HepG2 (cell line): ENCODE results near the gene FAM163A. TPM values are rescaled to one million over a fixed set of nuclear protein-coding genes. Genes with fewer than 3 reads are reported as not detected.

Source experiments
- ATAC-seq: fragments of 200-7000 bp; cut with Tn5 transposase; 3 replicates; pipeline ENCODE4 v1.9.1; 2020; ENCODE audit warnings: mild to moderate bottlenecking, moderate library complexity
- BruUV-seq: library from RNA; stranded (reverse); fragments of 400-500 nt; replicated peaks from 2 replicates; lab custom pipeline; 2021; lab: Mats Ljungman, UMichigan
- CTCF ChIA-PET: fragments of 300-600 bp; formaldehyde crosslinking; extraction: SDS; loops from one replicate; lab custom pipeline; 2021; ENCODE audit warnings: low total read pairs, inconsistent platforms, low intra/inter-chr PET ratio; lab: Yijun Ruan, JAX
- POLR2A ChIA-PET: fragments of 350-600 bp; sonication (Branson Sonifier 250); formaldehyde crosslinking; loops from one replicate; lab custom pipeline; 2020; ENCODE audit warnings: antibody characterized with exemption, inconsistent platforms; lab: Yijun Ruan, JAX
- DNase-seq: peaks from one replicate; pipeline ENCODE4 v3.0.0-alpha.2; 2015; ENCODE audit warnings: low spot score
- FAIRE-seq: peaks from 3 replicates; lab custom pipeline; 2011; peaks lifted over from hg19 to GRCh38; lab: Jason Lieb, UNC
- H2AFZ ChIP-seq: one replicate; pipeline ENCODE4 v1.6.1; 2011; ENCODE audit warnings: low read length, inconsistent platforms
- H3K27ac ChIP-seq: fragments of 300-600 bp; 3 replicates; pipeline ENCODE4 v1.8.0; 2011; ENCODE audit warnings: mixed run types, mild to moderate bottlenecking, mixed read lengths, low read length, inconsistent platforms; ENCODE audit not compliant: insufficient read depth; ENCODE audit errors: extremely low read length
- H3K27me3 ChIP-seq, 2 experiments: fragments of 200-600 bp in 1 of 2; 2 replicates in 1 of 2; 3 replicates in 1 of 2; pipeline versions ENCODE4 v1.6.0 to v1.8.0; 2011; ENCODE audit warnings: low read length in 2 of 2, mild to moderate bottlenecking in 2 of 2, moderate library complexity in 2 of 2, inconsistent platforms in 1 of 2; ENCODE audit not compliant: insufficient read depth in 2 of 2, control insufficient read depth in 1 of 2
- H3K36me3 ChIP-seq, 2 experiments: fragments of 200-600 bp in 1 of 2; replicated peaks in 1 of 2; 2 replicates in 1 of 2; 3 replicates in 1 of 2; pipeline versions ENCODE4 v1.5.1 to v1.8.0; 2011; ENCODE audit warnings: low read length in 2 of 2, inconsistent platforms in 1 of 2; ENCODE audit not compliant: insufficient read depth in 2 of 2, control insufficient read depth in 1 of 2
- H3K4me1 ChIP-seq: 2 replicates; pipeline ENCODE4 v1.5.1; 2012; ENCODE audit warnings: low read length, inconsistent platforms; ENCODE audit not compliant: insufficient read depth
- H3K4me2 ChIP-seq: 2 replicates; pipeline ENCODE4 v1.6.0; 2011; ENCODE audit warnings: low read depth, low read length, inconsistent platforms
- H3K4me3 ChIP-seq, 3 experiments: fragments of 200-600 bp in 1 of 3; sonication (generic), shearing (Covaris generic) in 1 of 3; replicated peaks in 1 of 3; 2 replicates each; pipeline ENCODE4 v1.5.1; 2011 to 2016; ENCODE audit warnings: low read length in 3 of 3, inconsistent platforms in 2 of 3, low read depth in 2 of 3, mild to moderate bottlenecking in 2 of 3, control low read depth in 1 of 3, mixed read lengths in 1 of 3; ENCODE audit not compliant: insufficient read depth in 1 of 3
- H3K79me2 ChIP-seq: one replicate; pipeline ENCODE4 v1.6.1; 2011; ENCODE audit warnings: low read length, inconsistent platforms; ENCODE audit not compliant: insufficient read depth
- H3K9ac ChIP-seq: 2 replicates; pipeline ENCODE4 v1.6.0; 2011; ENCODE audit warnings: mild to moderate bottlenecking, low read depth, low read length, inconsistent platforms; ENCODE audit not compliant: insufficient read depth
- H3K9me3 ChIP-seq: 2 replicates; pipeline ENCODE4 v1.5.1; 2012; ENCODE audit warnings: mild to moderate bottlenecking, low read length
- H4K20me1 ChIP-seq: 2 replicates; pipeline ENCODE4 v1.6.0; 2011; ENCODE audit warnings: inconsistent platforms, mild to moderate bottlenecking, low read length, moderate library complexity; ENCODE audit not compliant: insufficient read depth
- FOXK2 ChIP-seq: fragments of 450-650 bp; IDR thresholded peaks from 2 replicates; pipeline ENCODE4 v1.6.1; 2016
- FOXM1 ChIP-seq: sonication (generic); formaldehyde crosslinking; IDR thresholded peaks from 2 replicates; pipeline ENCODE4 v1.5.0; 2020; ENCODE audit warnings: missing genetic modification reagents
- NFATC3 ChIP-seq: sonication (generic); formaldehyde crosslinking; IDR thresholded peaks from 2 replicates; pipeline ENCODE4 v1.5.1; 2020; ENCODE audit warnings: mild to moderate bottlenecking, missing genetic modification reagents
- PHF20 ChIP-seq: sonication (generic); formaldehyde crosslinking; IDR thresholded peaks from 2 replicates; pipeline ENCODE4 v1.5.0; 2020; ENCODE audit warnings: mild to moderate bottlenecking, missing genetic modification reagents
- SP140L ChIP-seq: sonication (generic); formaldehyde crosslinking; IDR thresholded peaks from 2 replicates; pipeline ENCODE4 v1.4.0; 2020; ENCODE audit warnings: missing genetic modification reagents, borderline replicate concordance
- ZHX2 ChIP-seq, 2 experiments: sonication (generic) in 1 of 2; formaldehyde crosslinking in 1 of 2; IDR thresholded peaks; 2 replicates each; pipeline versions ENCODE4 v1.6.1 to v1.9.0; 2014 to 2022; ENCODE audit warnings: antibody characterized with exemption in 1 of 2, borderline replicate concordance in 1 of 2, inconsistent platforms in 1 of 2, low read depth in 1 of 2, missing genetic modification reagents in 1 of 2
- ZNF138 ChIP-seq: sonication (generic); formaldehyde crosslinking; IDR thresholded peaks from 2 replicates; pipeline ENCODE4 v1.5.0; 2020; ENCODE audit warnings: mild to moderate bottlenecking, low read depth, missing genetic modification reagents
- ZNF235 ChIP-seq: sonication (generic); formaldehyde crosslinking; IDR thresholded peaks from 2 replicates; pipeline ENCODE4 v1.8.1; 2023; ENCODE audit warnings: mild to moderate bottlenecking, missing genetic modification reagents, borderline replicate concordance
- ZNF512B ChIP-seq: sonication (generic); formaldehyde crosslinking; IDR thresholded peaks from 2 replicates; pipeline ENCODE4 v1.5.1; 2020; ENCODE audit warnings: missing genetic modification reagents, mild to moderate bottlenecking, borderline replicate concordance
- ZNF792 ChIP-seq: IDR thresholded peaks from 2 replicates; pipeline ENCODE4 v1.6.1; 2016
- WGBS: methylation state at CpG from one replicate; pipeline ENCODE4 v1.1.6; 2017; ENCODE audit warnings: low lambda C conversion rate; 5-methylcytosine and 5-hydroxymethylcytosine counted together
- in situ Hi-C: cut with HindIII; loops from 2 replicates; pipeline ENCODE4 v1.10.0; 2017; ENCODE audit warnings: low pct_unique_long_range_greater_than_20kb; ENCODE audit not compliant: extremely low pct_ligation_motif_present
- intact Hi-C: fragments of 100-400 bp; cut with micrococcal nuclease; formaldehyde crosslinking; loops from one replicate; pipeline ENCODE4 v1.10.0; 2022; ENCODE audit not compliant: unreplicated experiment
- polyA plus RNA-seq, 8 experiments: library from polyadenylated mRNA; depleted of rRNA in 3 of 8; stranded (reverse) in 7 of 8; unstranded in 1 of 8; fragments of >200 nt; fragmentation: Illumina TruSeq in 4 of 8; extraction: Trizol in 4 of 8; gene quantifications; 2 replicates each; pipeline versions ENCODE4 v1.2.1 to v1.2.3, GENCODE V29; 2011 to 2016; ENCODE audit warnings: low read depth in 4 of 8, missing spikeins in 1 of 8, mixed read lengths in 1 of 8; ENCODE audit not compliant: insufficient read depth in 1 of 8
- total RNA-seq, 5 experiments: library from RNA; depleted of rRNA; stranded (reverse); fragments of >200 nt; fragmentation: Illumina TruSeq; extraction: Trizol; gene quantifications; 2 replicates each; pipeline ENCODE4 v1.2.3, GENCODE V29; 2016; ENCODE audit warnings: low read depth in 1 of 5

The FAM163A gene
- total and polyA plus RNA-seq, 2 of the 13 experiments (the other 11 are each of a cell fraction or from before 2014, with no cell fraction given): not detected

GRCh38 chr1:179793281-179793680, 50.2 kb downstream of the FAM163A start:
- BruUV-seq: no TSS peak
- in situ Hi-C loops: no loop called here
- DNase-seq (no peak), FAIRE-seq (no peak), ATAC-seq (no peak)
- Histone ChIP-seq H3K4me1 (no peaks in the 10 kb centered on the region), H3K27me3 (peaks cover 0 to 8% of the 10 kb centered on the region in 2 experiments; a peak in 3 of 5 replicates), H4K20me1 (no peaks in the 10 kb centered on the region), H3K9ac (no peak overlapping the region), H3K27ac (no peak overlapping the region), H3K79me2 (no peaks in the 10 kb centered on the region), H3K4me3 (no peak overlapping the region), H3K36me3 (no peaks in the 10 kb centered on the region), H3K9me3 (no peaks in the 10 kb centered on the region), H2AFZ (no peak overlapping the region), H3K4me2 (no peak overlapping the region)
- TF ChIP-seq SP140L (CRISPR knock-in tag) (no peak), PHF20 (CRISPR knock-in tag) (no peak), ZNF235 (CRISPR knock-in tag) (no peak)
- ChIA-PET POLR2A (no interaction called here), CTCF (no interaction called here)
- 30% methylated on average over 4 of the region's 4 CpGs for WGBS
- intact Hi-C loops: no loop called here

GRCh38 chr1:179794146-179794545, 51.1 kb downstream of the FAM163A start:
- H3K9ac ChIP-seq: no peak overlapping the region
- WGBS: 57% methylated on average over 1 of the region's 1 CpG
- BruUV-seq: no TSS peak
- no peak overlapping the region for H3K27ac ChIP-seq
- in situ Hi-C loops (no loop called here), intact Hi-C loops (no loop called here)
- no peaks in the 10 kb centered on the region for H4K20me1 ChIP-seq
- H3K79me2 ChIP-seq: no peaks in the 10 kb centered on the region
- H2AFZ ChIP-seq: no peak overlapping the region
- CTCF ChIA-PET: no interaction called here
- no peaks in the 10 kb centered on the region for H3K4me1 ChIP-seq
- POLR2A ChIA-PET: no interaction called here
- no peak for ATAC-seq
- no peak overlapping the region for H3K4me2 ChIP-seq
- no peaks in the 10 kb centered on the region for H3K36me3 ChIP-seq
- H3K4me3 ChIP-seq: no peak overlapping the region
- DNase-seq: no peak
- no peak for FAIRE-seq
- H3K27me3 ChIP-seq: peaks cover 0 to 8% of the 10 kb centered on the region in 2 experiments; a peak in 4 of 5 replicates
- no peaks in the 10 kb centered on the region for H3K9me3 ChIP-seq
- no peak for TF ChIP-seq NFATC3 (CRISPR knock-in tag)
- no peak for TF ChIP-seq ZNF792 (CRISPR knock-in tag)
- TF ChIP-seq ZNF138 (CRISPR knock-in tag): no peak
- no peak for TF ChIP-seq FOXK2
- no peak for TF ChIP-seq FOXM1 (CRISPR knock-in tag)
- no peak for TF ChIP-seq ZNF512B
- no peak for TF ChIP-seq ZHX2 (IDR thresholded peaks at IDR 0.05; ENCODE audit: low read depth)
- TF ChIP-seq ZHX2 (CRISPR knock-in tag; IDR thresholded peaks at IDR 0.05; ENCODE audit: borderline replicate concordance): no peak
